ENCODE data around the gene DNMT1.

- no peak for TF ChIP-seq EP300 (IDR thresholded peaks at IDR 0.05)
- TF ChIP-seq CTCF (IDR thresholded peaks at IDR 0.05), result no peak
- no peak for TF ChIP-seq POLR2AphosphoS5 (IDR thresholded peaks at IDR 0.05)
- no peak for TF ChIP-seq POLR2A (IDR thresholded peaks at IDR 0.05)
Observed at GRCh38 chr19:10118960-10119359, 75.8 kb downstream of the DNMT1 start.

Data from suprapubic skin (tissue), 4 donors.